ENCODE data around the gene S1PR3.

GRCh38 chr9:89052470-89053097, 61.3 kb downstream of the S1PR3 start:
- TF ChIP-seq POLR2AphosphoS5 (IDR thresholded peaks at IDR 0.05; ENCODE audit: borderline replicate concordance, low read depth, low read length), result no peak
- TF ChIP-seq EZH2 (IDR thresholded peaks at IDR 0.05), result no peak

Measured in SK-N-MC (cell line).